Measurements from ENCODE around the gene MTX3.

The MTX3 gene

DNA sequence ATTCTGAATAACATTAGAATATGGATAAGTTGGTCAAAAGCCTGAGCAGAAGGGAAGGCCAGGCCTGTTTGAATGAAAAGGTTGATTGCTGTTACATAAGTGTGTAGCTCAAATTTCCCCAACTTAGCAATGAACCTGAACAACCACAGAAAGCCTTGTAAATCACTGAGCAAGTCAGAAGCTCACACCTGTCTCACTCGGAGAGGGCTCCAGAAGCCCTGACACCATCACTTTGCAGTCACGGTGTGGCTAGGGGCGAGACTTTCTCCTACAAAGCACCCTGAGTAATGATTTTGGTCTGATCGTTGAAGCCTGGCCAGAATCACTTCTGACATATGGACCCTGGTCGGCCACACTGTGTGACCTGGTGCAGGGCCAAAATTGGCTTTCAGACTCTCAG lies 62.0 kb downstream of the MTX3 start:
- no peaks in the 10 kb centered on the region for H3K27me3 ChIP-seq (replicated peaks; ENCODE audit: control insufficient read depth, insufficient read depth, low read length)
- TF ChIP-seq, protein P1, sequence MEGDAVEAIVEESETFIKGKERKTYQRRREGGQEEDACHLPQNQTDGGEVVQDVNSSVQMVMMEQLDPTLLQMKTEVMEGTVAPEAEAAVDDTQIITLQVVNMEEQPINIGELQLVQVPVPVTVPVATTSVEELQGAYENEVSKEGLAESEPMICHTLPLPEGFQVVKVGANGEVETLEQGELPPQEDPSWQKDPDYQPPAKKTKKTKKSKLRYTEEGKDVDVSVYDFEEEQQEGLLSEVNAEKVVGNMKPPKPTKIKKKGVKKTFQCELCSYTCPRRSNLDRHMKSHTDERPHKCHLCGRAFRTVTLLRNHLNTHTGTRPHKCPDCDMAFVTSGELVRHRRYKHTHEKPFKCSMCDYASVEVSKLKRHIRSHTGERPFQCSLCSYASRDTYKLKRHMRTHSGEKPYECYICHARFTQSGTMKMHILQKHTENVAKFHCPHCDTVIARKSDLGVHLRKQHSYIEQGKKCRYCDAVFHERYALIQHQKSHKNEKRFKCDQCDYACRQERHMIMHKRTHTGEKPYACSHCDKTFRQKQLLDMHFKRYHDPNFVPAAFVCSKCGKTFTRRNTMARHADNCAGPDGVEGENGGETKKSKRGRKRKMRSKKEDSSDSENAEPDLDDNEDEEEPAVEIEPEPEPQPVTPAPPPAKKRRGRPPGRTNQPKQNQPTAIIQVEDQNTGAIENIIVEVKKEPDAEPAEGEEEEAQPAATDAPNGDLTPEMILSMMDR (IDR thresholded peaks at IDR 0.05; ENCODE audit: insufficient read depth, low read length, poor library complexity, severe bottlenecking), result no peak
- no peaks in the 10 kb centered on the region for H3K36me3 ChIP-seq (ENCODE audit: control insufficient read depth, insufficient read depth, low read length)
- H3K4me3 ChIP-seq (replicated peaks; ENCODE audit: low read depth, low read length), result no peak overlapping the region
- no peak for DNase-seq (ENCODE audit: extremely low read depth, insufficient read length)
